Measurements from ENCODE around the gene AP3S1.

The AP3S1 gene

DNA sequence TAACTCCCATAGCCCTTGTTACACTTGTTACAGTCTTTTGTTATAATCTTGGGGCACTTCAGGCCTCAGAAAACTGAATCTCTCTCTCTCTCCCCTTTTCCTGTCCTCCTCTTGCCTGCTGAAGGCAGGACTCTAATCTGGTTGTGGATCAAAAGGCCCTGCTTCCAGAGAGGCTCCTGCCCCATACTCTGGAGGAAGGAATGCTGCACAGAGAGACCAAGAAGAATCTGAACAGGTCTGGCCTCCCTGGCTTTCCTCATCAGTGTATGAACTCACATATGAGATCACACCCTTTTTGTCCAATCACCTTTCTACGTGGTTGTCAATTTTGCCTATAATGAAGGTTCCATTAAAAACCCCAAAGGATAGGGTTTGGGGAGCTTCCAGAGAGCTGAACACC is 94.3 kb downstream of the AP3S1 start:
- DNase-seq (ENCODE audit: low read depth, low spot score), result no peak

DNA sequence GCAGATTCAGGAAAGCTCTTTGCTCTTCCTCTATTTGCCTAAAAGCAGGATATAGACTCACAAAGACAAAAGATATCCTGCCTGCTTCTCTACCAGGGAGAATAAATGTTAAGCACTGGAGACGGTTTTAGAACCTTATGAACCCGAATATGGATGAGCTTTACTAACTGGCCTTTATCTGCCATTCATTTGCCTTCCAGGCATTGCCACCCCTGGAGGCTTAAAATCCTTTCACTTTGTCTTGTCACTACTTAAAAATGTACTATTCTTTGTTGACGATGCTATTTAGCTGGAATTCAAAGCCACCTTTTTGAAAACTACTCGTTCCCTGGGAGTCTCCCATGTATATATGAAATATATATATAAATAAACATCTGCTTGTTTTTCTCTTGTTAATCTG is 97.3 kb downstream of the AP3S1 start:
- no peak for DNase-seq (ENCODE audit: low read depth, low spot score)

GRCh38 chr5:115940080-115940810 is 98.5 kb downstream of the AP3S1 start:
- DNase-seq (ENCODE audit: low read depth, low spot score), result no peak

DNA sequence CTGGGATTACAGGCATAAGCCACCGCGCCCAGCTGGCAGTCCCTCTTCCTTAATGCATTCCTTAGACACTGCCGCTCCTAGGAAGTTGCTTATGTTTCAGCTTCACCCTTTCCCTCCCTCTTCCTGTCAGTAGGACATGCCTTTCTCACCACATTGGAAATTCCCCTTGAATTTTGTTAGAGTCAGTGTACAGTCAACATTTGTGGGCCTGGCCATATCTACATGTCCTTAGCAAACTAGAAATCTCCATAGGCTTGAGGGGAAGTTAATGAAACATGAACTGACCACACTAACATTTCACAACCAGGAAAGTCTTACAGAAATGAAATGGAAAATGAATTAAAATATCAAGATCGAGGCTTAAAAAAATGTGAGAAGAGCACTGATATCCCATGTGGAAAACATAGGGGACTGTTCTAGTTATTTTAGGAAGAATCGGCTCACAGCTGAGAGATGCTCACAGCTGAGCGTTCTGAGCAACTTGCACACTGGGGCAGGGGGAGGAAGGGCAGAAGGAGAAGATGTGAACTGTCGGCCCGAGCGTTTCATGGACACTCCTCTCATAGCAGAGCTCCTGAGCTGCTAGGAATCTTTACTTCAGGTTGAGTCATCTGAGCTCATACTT is 99.4 kb downstream of the AP3S1 start:
- peak; percentile 70 for DNase-seq (ENCODE audit: low read depth, low spot score)

DNA sequence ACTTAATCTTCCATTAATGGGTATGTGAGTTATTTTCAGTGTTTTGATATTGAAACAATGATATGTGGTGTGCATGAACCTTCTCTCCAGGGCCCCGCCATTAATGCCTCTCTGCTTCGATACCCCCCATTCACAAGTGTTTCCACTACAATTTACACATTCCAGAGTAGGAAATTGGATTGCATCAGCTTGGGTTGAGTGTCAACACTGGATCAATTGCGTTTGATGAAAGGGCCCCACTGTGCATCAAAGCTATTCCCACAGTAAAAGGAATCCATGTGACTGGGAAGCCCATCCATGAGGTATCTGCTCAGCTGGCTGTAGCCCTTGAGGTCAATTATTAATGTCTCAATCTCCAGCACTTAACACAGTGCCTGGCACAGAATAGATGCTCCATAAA is 102.8 kb downstream of the AP3S1 start:
- DNase-seq (ENCODE audit: low read depth, low spot score), result no peak

- DNase-seq (ENCODE audit: low read depth, low spot score), result no peak
These were observed 104.9 kb downstream of the AP3S1 start for GRCh38 chr5:115946655-115947054.

DNA sequence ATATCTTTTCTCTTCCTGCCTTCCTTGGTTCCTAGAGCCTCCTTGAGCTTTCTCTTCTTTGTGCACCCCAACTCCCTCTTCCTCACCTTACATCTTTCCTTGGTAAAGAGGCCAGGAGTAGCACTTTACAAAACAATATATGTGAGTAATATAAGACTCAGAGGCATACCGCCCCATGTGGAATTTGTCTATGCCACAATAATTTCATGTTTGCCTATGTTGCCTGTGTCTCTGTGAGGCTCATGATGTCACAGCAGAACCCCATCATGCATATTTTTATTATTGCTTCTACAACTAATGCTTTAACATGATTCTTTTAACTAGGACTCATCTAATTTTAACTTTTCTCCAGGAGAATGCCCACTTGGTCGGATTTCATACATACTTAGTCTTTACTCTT is 105.5 kb downstream of the AP3S1 start:
- no peak for DNase-seq (ENCODE audit: low read depth, low spot score)

DNA sequence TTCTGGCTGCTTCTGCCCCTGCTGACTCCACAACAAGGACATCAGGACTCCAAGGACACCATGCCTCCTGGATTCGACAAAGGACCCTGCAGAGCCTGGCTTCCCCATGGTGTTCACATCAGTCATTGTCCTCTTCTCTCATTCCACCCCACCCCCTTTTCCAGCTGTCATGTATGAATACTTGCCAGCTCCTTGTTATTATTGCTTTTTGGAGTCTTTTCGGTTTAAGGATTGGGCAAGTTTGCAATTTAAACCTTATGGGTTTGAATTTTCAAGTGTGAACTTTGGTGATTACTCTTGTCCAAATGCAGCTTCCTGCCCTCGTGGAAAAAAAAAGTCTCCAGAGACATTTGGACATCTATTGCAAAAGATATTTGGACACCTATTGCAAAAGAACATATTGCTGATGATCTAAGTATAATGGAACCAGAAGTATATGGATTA is 106.4 kb downstream of the AP3S1 start:
- no peak for DNase-seq (ENCODE audit: low read depth, low spot score)

DNA sequence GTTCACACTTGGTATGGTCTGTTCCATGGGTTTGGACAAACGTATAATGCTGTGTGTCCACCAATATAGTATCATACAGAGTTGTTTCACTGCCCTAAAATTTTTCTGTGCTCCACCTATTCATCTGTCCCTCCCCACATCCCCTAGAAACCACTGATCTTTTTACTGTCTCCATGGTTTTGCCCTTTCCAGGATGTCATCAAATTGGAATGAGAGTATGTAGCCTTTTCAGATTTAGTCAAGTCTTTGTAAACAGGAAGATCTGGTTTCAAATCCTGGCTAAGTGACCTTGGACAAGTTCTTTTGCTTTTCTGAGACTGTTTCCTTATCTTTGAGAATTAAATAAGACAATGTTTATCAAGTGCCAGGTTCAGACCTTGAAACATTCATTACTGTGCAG is 107.4 kb downstream of the AP3S1 start:
- DNase-seq (ENCODE audit: low read depth, low spot score), result no peak

DNA sequence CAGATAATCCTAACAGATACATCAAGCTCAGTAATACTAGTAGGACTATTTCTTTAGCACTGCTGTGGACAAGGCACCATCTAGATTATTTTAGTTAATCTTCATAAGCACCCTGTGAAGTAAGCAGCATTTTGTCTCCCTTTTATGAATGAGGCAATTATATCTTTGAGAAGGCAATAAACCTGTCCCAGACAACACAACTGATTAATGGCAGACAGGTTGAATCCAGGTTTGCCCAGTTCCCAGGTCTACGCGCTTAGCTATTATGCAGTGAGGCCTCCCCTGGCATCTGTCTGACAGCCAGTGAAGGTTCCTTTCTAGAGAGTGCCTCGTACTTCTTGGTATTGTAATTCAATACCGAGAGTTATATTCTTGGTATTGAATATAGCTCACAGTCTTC is 110.9 kb downstream of the AP3S1 start:
- DNase-seq (ENCODE audit: low read depth, low spot score), result no peak

DNA sequence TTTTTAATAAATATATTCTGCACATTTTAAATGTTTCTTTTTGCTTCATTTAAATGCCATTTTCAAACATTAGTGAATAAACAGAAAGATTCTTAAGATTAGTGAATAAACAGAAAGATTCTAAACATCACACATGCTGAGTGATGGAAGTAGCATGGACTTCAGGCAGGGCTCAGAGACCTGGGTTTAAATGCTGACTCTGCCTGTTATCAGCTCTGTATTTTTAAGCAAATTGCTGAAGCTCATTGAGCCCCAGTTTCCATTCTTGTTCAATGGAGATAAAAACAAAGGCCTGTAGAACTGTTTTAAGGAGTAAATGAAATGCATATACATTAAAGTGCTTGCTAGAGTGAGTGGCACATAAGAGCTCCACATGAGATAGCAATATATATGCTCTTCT is 112.4 kb downstream of the AP3S1 start:
- DNase-seq (ENCODE audit: low read depth, low spot score), result no peak

- DNase-seq (ENCODE audit: low read depth, low spot score), result no peak
These were observed 115.2 kb downstream of the AP3S1 start for GRCh38 chr5:115956957-115957356.

- no peak for DNase-seq (ENCODE audit: low read depth, low spot score)
These were observed 119.9 kb downstream of the AP3S1 start for GRCh38 chr5:115961381-115962238.

GRCh38 chr5:115962239-115962564 is 120.5 kb downstream of the AP3S1 start, which contains the start of gene LVRN:
Gene LVRN (plus strand): TSS chr5:115962475. CDS start chr5:115962618, 143 bp downstream.
- no peak for DNase-seq (ENCODE audit: low read depth, low spot score)

- DNase-seq (ENCODE audit: low read depth, low spot score), result no peak
These were observed 121.0 kb downstream of the AP3S1 start for GRCh38 chr5:115962565-115963402.

DNA sequence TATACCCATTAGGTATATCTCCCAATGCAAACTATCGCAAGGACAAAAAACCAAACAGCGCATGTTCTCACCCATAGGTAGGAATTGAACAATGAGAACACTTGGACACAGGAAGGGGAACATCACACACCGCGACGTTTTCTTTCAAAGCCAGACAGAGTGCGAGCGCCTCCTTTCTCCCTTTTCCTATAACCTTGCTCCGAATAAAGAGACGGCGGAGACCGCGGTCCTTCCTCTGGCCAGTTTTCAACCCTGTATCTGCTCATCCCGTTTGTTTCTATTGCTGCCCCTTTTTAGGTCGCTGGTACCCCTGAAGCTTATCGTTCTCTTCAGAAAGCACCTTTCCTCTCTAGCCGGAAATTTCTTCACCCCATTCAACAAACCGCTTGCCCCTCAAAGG is 121.8 kb downstream of the AP3S1 start:
- DNase-seq (ENCODE audit: low read depth, low spot score), result no peak

Measured in smooth muscle cell of the brain vasculature (primary cell).